Measurements from ENCODE around the gene REN.

The REN gene

DNA sequence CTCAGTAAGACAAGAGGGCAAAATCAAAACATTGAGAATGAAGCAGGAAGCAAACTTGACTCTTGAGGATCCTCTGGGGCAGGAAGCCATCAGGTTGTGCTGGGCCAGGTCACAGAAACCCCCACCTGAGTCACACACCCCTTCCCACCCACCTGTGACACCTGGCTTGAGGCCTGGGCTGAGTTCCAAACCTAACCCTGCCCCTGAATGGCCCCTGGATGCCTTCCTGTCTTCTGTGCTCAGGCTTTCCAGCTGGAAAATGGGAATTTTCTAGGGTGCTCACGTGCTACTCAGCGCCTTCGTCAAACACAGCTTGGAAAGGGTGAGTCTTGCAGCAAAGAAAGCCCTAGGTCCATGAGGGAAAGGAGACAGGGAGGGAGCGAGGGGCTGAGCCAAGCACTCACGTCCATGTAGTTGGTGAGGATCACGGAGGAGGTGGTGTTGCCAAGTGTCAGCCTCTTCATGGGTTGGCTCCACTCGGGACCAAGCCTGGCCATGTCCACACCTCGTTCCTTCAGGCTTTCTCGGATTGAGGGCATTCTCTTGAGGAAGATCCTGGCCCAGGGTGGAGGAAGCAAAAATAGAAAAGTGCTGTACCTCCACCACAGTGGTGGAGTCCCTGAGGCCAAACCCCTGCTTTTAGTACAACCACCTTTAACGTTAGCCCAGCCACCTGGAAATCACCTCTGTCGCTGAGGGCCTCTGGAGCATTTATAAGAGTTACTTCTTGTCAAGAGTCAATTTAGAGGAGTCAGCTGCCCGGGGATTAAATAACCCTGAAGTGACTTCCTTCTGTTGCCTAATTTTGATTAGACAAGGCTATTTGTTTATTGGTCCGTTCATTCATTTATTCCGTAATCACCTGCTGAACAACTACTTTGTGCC is 4.3 kb downstream of the REN start:
- no peaks in the 10 kb centered on the region for H3K4me1 ChIP-seq
- DNase-seq: no peak
- no peaks in the 10 kb centered on the region for H3K9me3 ChIP-seq
- no peaks in the 10 kb centered on the region for H3K36me3 ChIP-seq
- H3K4me3 ChIP-seq: no peak overlapping the region
- intact Hi-C loops (cut with DNase I; ENCODE audit: low total_unique reads): loop anchor here (2.0 to 5.0 kb wide), 2 partner anchors 45 to 201 kb away; no protein-coding TSS in a partner anchor
- H3K27me3 ChIP-seq: peaks cover 0 to 54% of the 10 kb centered on the region in 2 donors
- H3K27ac ChIP-seq: no peak overlapping the region
- no peak for TF ChIP-seq CTCF (IDR thresholded peaks at IDR 0.05)

- no peak for DNase-seq
- intact Hi-C loops (cut with DNase I; ENCODE audit: low total_unique reads): no loop called here
- peaks cover 0 to under 1% (median under 1%) of the 10 kb centered on the region in 4 donors for H3K4me1 ChIP-seq
- H3K27ac ChIP-seq: no peak overlapping the region
- no peak for TF ChIP-seq CTCF (IDR thresholded peaks at IDR 0.05)
- H3K36me3 ChIP-seq: no peaks in the 10 kb centered on the region
- peaks cover 0 to 34% of the 10 kb centered on the region in 2 donors for H3K27me3 ChIP-seq
- no peaks in the 10 kb centered on the region for H3K9me3 ChIP-seq
- no peak overlapping the region for H3K4me3 ChIP-seq
These were observed 8.2 kb downstream of the REN start for GRCh38 chr1:204157962-204158361.

- intact Hi-C loops (cut with DNase I; ENCODE audit: low total_unique reads): no loop called here
These were observed 10.3 kb downstream of the REN start for GRCh38 chr1:204155881-204156280.

GRCh38 chr1:204154568-204155255 is 11.4 kb downstream of the REN start:
- no peaks in the 10 kb centered on the region for H3K36me3 ChIP-seq

More at GRCh38 chr1:204155881-204156280, 10.3 kb downstream of the REN start:
- no peak for TF ChIP-seq CTCF (IDR thresholded peaks at IDR 0.05)
- Histone ChIP-seq H3K4me3 (no peak overlapping the region), H3K27me3 (peaks cover 0 to 15% of the 10 kb centered on the region in 2 donors), H3K4me1 (peaks cover 2 to 13% (median 9%) of the 10 kb centered on the region in 4 donors), H3K27ac (no peak overlapping the region), H3K9me3 (no peaks in the 10 kb centered on the region), H3K36me3 (no peaks in the 10 kb centered on the region)
- no peak for DNase-seq

DNA sequence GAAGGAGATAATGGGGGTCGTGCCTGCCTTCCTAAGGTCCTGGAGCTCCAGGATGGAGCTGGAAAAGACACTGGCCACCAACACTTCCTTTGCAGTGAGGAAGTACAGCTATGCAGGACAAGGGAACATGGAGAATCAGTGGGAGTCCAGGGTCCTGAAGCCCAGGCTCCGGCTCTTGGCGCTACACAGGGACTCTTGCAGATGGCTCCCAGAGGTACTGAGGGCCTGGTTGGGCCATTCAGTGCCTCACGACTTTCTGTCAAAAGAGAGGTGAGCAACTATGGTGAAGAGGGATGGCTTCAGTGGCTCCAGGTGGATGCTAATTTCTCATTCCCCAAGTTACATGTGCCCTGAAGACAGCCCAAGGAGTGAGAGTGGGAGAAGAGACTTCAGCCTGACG is 12.5 kb downstream of the REN start:
- Histone ChIP-seq H3K36me3 (no peaks in the 10 kb centered on the region), H3K4me1 (peaks cover 5 to 36% (median 19%) of the 10 kb centered on the region in 4 donors), H3K27me3 (peaks cover 0 to 6% of the 10 kb centered on the region in 2 donors), H3K9me3 (no peaks in the 10 kb centered on the region), H3K4me3 (no peak overlapping the region), H3K27ac (no peak overlapping the region)
- DNase-seq: no peak
- intact Hi-C loops (cut with DNase I; ENCODE audit: low total_unique reads): no loop called here
- TF ChIP-seq CTCF (IDR thresholded peaks at IDR 0.05): no peak

More at GRCh38 chr1:204154568-204155255, 11.4 kb downstream of the REN start:
- Histone ChIP-seq H3K27ac (no peak overlapping the region), H3K4me1 (peaks cover 5 to 25% (median 13%) of the 10 kb centered on the region in 4 donors), H3K4me3 (no peak overlapping the region), H3K9me3 (no peaks in the 10 kb centered on the region), H3K27me3 (peaks cover 0 to 6% of the 10 kb centered on the region in 2 donors)
- intact Hi-C loops (cut with DNase I; ENCODE audit: low total_unique reads): no loop called here
- no peak for DNase-seq
- TF ChIP-seq CTCF (IDR thresholded peaks at IDR 0.05): no peak
